ENCODE results near the gene WFDC1.

Gene WFDC1

GRCh38 chr16:84357191-84357651 lies 62.5 kb downstream of the WFDC1 start:
- no peak for DNase-seq

- DNase-seq = no peak
These were observed 64.1 kb downstream of the WFDC1 start for GRCh38 chr16:84358601-84359295.

DNA sequence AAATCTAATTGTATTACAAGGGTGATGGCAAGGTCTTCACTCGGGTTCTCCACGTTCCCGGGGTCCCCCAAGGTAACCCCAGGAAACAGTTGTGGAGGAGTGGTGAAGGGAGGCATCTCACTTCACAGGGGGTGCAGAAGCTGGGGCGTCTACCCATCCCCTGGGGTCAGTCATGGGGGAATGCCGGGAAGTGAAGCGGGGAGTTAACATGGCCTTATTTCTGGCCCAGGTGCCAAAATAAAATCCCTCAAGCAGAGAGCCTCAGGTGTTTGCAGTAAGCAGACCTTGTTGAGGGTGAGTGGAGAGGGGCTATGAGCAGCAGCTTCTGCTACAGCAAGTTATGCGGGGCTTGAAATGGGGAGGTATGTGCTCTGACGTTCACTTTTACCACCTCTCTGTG lies 64.6 kb downstream of the WFDC1 start:
- no peak for DNase-seq

- DNase-seq = no peak
These were observed 65.5 kb downstream of the WFDC1 start for GRCh38 chr16:84360170-84360569.

- no peak for DNase-seq
These were observed 66.1 kb downstream of the WFDC1 start for GRCh38 chr16:84360748-84361147.

DNA sequence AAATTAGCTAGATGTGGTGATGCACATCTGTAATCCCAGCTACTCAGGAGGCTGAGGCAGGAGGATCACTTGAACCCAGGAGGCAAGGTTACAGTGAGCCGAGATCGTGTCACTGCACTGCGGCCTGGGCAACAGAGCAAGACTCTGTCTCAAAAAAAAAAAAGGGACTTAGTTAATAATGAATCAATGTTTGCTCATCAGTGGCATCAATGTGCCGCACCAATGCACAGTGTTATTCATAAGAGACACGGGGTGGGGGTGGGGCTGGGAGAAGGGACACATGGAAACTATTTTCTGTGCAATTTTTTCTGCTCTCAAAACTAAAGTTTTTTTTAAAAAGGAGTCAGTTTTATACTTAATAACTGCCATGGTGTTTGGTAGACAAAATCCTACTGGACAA lies 66.9 kb downstream of the WFDC1 start:
- DNase-seq = no peak

GRCh38 chr16:84362471-84362941 lies 67.8 kb downstream of the WFDC1 start:
- DNase-seq = peak; percentile 46

DNA sequence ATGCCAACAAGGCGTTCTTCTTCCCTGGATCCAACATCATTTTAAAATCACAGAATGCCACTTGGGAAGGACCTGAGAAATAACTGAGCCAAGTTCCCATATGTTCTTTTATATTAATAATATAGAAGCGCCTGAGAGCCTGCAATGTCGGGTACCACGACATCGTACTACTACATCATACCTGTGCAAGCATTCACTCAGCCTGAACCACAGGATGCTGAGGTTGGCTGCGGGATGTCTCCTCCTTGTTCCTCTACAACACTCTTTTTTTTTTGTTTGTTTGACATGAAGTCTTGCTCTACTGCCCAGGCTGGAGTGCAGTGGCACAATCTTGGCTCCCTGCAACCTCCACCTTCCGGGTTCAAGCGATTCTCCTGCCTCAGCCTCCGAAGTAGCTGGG lies 71.5 kb downstream of the WFDC1 start:
- DNase-seq = peak; percentile 49

DNA sequence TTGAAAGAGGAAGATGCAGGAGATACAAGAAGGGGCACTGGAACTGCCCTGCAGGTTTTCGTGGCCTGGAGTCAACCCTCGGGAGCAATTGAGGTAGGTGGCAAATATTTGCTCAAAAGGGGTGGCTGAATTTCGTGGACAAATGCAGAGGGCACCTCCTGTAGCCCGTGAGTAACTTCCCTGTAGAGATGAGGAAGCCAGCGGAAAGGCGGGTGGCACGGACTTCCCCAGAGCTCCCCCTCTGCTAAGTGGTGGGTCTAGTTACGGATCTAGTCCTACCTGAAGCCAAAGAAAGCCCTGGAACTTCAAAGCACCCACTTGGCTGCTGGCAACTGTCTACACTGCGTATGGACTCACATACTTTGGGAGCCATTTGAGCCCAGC lies 72.6 kb downstream of the WFDC1 start:
- no peak for DNase-seq

DNA sequence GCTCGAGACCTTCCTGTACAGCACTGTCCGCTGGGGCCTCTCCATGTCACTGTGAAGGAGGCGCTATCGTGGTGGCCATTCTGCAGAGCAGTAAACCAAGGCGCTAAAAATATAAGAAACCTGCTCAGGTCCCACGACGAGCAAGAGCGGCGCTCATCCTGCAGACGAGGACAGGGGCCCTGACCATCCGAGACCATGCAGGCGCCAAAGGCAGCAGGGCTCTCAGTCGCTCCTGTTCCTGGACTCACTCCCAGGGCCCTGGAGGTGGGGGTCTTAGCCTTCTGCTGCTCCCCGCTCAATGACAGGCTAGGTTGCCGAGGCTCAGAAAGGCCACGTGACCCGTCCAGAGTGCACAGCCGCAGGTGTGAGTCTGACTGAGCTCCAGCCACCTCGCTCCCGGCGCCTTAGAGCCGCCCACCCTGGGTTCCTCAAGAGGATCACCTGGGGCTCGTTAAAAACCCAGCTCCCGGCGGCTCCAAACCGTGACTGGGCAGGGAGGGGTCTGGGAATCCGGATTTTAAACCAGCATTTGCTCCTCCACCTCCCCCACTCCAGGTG lies 73.2 kb downstream of the WFDC1 start:
- DNase-seq = no peak

DNA sequence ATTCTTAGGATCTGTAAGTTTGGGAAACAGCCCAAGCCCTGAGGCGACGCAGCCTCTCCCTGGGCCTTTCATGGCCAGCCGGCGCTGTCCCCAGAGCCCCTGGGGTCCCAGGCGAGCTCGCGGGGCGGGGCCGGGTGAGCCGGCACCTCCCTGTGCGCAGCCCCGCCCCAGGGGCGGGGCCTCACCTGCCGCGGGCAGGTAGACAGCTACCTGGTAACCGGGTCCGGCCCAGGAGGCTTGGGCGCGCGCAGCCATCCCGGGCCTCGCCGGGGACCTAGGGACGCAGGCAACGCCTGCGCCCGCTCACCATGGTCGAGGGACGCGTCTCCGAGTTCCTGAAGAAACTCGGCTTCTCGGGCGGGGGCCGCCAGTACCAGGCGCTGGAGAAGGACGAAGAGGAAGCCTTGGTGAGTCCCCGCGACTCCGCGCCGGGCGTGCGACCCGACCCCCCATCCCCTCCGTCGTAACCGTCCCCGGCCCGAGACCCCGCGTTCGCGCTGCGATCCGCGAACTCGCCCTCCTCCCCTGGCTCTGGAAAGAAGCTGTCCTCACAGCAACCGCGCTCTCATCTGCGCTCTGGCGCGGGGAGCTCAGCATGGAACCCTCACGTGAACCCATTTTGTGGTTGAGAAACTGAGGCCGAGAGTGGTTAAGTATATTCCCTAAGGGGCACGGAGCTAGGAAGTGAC lies 73.8 kb downstream of the WFDC1 start, which contains the start of gene ATP2C2:
TSS of gene ATP2C2 (plus strand) at position 231 of the 689 bp plus-strand sequence. CDS start at position 309, 78 bp downstream.
- no peak for DNase-seq

- DNase-seq = no peak
These were observed 74.4 kb downstream of the WFDC1 start for GRCh38 chr16:84369105-84369504.

- no peak for DNase-seq
These were observed 75.4 kb downstream of the WFDC1 start for GRCh38 chr16:84369938-84370627.

GRCh38 chr16:84370723-84371552 lies 76.3 kb downstream of the WFDC1 start:
- no peak for DNase-seq

DNA sequence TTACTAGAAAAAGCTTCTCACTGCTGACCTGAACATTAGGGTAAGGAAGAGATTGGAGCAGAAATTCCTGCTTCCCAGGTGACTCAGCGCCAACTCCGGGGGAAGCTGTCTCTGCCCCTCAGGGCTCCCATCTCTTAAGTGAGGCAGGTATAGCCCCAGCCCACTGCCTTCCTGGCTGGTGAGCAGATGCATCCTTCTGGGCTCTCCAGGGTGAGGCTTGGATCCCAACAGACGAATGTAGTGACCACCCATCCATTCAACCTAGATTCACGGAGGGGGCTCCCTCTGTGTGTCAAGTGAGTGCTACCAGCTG lies 76.8 kb downstream of the WFDC1 start:
- no peak for DNase-seq

- DNase-seq = no peak
These were observed 79.3 kb downstream of the WFDC1 start for GRCh38 chr16:84373907-84374489.

DNA sequence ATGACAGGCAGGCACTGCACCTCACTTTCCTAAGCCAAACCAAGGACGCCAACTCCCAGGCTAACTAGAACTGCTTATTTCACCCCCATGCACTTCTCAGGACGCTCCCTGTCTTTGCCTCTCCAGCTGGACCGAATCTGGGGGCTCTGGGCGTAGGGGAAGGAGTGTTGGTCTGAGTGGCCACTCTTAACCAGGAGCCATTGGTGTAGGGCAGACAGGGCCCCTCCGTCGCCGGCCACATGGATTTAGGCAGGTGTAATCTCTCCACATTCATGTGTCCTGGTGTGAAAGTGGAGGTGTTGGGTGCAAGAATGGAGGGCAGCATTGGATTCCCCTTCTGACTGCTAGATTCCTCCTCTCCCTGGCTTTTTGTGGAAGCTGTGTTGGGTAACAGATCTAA lies 83.4 kb downstream of the WFDC1 start:
- no peak for DNase-seq

DNA sequence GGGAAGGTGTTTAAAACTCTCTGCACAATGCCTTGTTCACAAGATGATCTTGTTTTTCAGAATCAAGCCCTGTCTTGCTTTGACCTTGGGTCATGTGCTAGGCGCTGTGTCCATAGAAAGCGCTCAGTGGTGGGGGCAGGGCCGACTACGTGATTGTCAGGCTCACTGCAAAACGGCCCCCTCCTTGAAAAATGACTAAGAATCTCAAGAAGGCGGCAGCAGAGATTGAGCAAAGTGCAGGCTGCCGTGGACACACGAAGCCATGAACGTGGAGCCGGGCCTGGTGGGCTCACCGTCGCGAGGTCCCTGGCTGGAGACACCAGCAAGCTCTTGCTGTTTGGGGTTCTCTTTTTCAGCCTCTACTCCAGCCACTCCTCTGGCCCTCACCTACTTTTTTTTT lies 83.9 kb downstream of the WFDC1 start:
- DNase-seq = no peak

DNA sequence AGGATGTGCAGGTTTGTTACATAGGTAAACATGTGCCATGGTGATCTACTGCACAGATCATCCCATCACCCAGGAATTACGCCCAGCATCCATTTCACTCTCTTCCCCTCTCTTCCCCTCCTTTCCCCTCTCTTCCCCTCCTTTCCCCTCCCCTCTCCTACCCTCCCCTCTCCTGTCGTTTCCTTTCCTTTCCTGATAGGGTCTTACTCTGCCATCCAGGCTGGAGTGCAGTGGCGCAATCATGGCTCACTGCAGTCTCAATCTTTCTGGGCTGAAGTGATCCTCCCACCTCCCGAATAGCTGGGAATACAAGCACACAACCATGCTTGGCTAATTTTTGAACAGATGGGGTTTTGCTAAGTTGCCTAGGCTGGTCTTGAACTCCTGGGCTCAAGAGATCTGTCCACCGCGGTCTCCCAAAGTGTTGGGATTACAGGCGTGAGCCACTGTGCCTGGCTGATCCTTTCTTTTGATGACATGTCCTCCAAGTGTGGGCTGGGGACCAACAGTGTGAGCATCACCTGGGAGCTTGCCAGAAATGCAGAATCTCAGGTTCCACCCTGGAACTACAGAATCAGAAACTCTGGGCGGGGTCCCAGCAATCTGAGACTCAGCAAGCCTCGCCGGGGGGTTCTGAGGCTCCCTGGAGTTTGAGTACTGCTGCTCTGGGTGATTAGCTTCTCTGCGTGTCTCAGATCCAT lies 84.5 kb downstream of the WFDC1 start:
- no peak for DNase-seq
